Hepatocyte (in vitro differentiated cells): ENCODE data around the gene CPED1. TPM values are rescaled to one million over a fixed set of nuclear protein-coding genes. Genes with fewer than 3 reads are reported as not detected.
"Not testable (repeated sequence)": the region's sequence is repeated elsewhere in the genome, so short reads cannot be mapped to it uniquely, and the experiment has no call there.

Experiments used
- DNase-seq: peaks from one replicate; pipeline ENCODE4 v3.0.0-alpha.2; 2016; ENCODE audit warnings: low spot score
- H2AFZ ChIP-seq: fragments of 200-600 bp; sonication (generic); 2 replicates; pipeline ENCODE4 v1.6.0; 2016; ENCODE audit warnings: antibody characterized with exemption, mild to moderate bottlenecking
- H3K27ac ChIP-seq: fragments of 200-600 bp; sonication (generic); 2 replicates; pipeline ENCODE4 v1.5.1; 2016; ENCODE audit warnings: mild to moderate bottlenecking
- H3K27me3 ChIP-seq: fragments of 200-600 bp; sonication (generic); 2 replicates; pipeline ENCODE4 v1.6.1; 2016
- H3K36me3 ChIP-seq: fragments of 200-600 bp; sonication (generic); replicated peaks from 2 replicates; pipeline ENCODE4 v1.5.1; 2016; ENCODE audit warnings: low read depth; ENCODE audit not compliant: insufficient read depth
- H3K4me1 ChIP-seq: fragments of 200-600 bp; sonication (generic); 2 replicates; pipeline ENCODE4 v1.5.1; 2016; ENCODE audit warnings: mild to moderate bottlenecking, moderate library complexity; ENCODE audit not compliant: insufficient read depth
- H3K4me2 ChIP-seq: fragments of 200-600 bp; sonication (generic); 2 replicates; pipeline ENCODE4 v1.6.0; 2016
- H3K4me3 ChIP-seq: fragments of 200-600 bp; sonication (generic); 2 replicates; pipeline ENCODE4 v1.5.1; 2016; ENCODE audit warnings: mild to moderate bottlenecking
- H3K79me2 ChIP-seq: fragments of 200-600 bp; sonication (generic); 2 replicates; pipeline ENCODE4 v1.6.0; 2017; ENCODE audit warnings: mild to moderate bottlenecking
- H3K9me2 ChIP-seq: fragments of 200-600 bp; sonication (generic); replicated peaks from 2 replicates; pipeline ENCODE4 v1.6.0; 2017; ENCODE audit warnings: mild to moderate bottlenecking; ENCODE audit not compliant: insufficient read depth
- H3K9me3 ChIP-seq: fragments of 200-600 bp; sonication (generic); 2 replicates; pipeline ENCODE4 v1.5.1; 2016; ENCODE audit warnings: low read depth, mild to moderate bottlenecking
- H4K20me1 ChIP-seq: fragments of 200-600 bp; sonication (generic); 2 replicates; pipeline ENCODE4 v1.6.0; 2016; ENCODE audit warnings: mild to moderate bottlenecking; ENCODE audit not compliant: insufficient read depth, poor library complexity, severe bottlenecking
- EZH2 ChIP-seq: fragments of 200-600 bp; sonication (generic); IDR thresholded peaks from 2 replicates; pipeline ENCODE4 v1.6.1; 2016; ENCODE audit warnings: antibody characterized with exemption, mild to moderate bottlenecking, borderline replicate concordance
- EZH2phosphoT487 ChIP-seq: fragments of 200-600 bp; sonication (generic); IDR thresholded peaks from one replicate; pipeline ENCODE4 v1.6.1; 2018; ENCODE audit warnings: antibody characterized with exemption, mild to moderate bottlenecking, low read depth, moderate library complexity; ENCODE audit not compliant: unreplicated experiment, severe bottlenecking
- WGBS: methylation state at CpG from one replicate; pipeline ENCODE4 v1.1.6; 2016; ENCODE audit warnings: low lambda C conversion rate; ENCODE audit errors: missing lambda C conversion rate; 5-methylcytosine and 5-hydroxymethylcytosine counted together
- polyA plus RNA-seq: library from polyadenylated mRNA; unstranded; fragments of >200 nt; fragmentation: Nextera tagmentation; extraction: Ambion mirVana; gene quantifications from 2 replicates; pipeline ENCODE4 v1.2.1, GENCODE V29; 2016
- total RNA-seq: library from RNA; depleted of rRNA; stranded (reverse); fragments of >200 nt; gene quantifications from 2 replicates; pipeline ENCODE4 v1.2.3, GENCODE V29; 2014
- TF ChIP-seq, protein P1 (sequence below): fragments of 200-600 bp; sonication (generic); IDR thresholded peaks from 2 replicates; pipeline ENCODE4 v1.5.1; 2016; ENCODE audit warnings: antibody characterized with exemption, mild to moderate bottlenecking; ENCODE audit not compliant: poor library complexity

CPED1 gene
- total and polyA plus RNA-seq, 2 experiments from 2014 or later, result 10.1 to 30.5 TPM

DNA sequence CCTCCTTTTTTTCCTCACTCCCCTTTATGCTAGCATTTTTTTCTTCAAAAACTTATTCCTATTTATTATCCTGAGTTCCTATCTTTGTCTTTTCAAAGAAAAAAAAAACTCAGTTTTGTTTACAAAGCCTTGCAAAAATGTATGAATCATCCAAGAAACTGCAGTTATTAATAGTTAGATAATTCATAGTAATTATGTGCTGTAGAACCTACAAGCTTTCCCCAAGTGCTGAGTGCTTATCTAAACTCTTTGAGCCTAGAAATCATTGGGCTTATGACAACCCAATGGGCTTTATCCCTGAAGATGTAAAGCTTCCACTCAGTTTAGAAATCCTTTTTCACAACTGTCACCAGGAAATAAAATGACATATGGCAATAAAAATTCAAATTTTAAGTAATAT lies 194.4 kb downstream of the CPED1 start:
- Histone ChIP-seq H3K27ac (no peak overlapping the region), H2AFZ (no peak overlapping the region)

GRCh38 chr7:121183883-121184282 lies 195.4 kb downstream of the CPED1 start:
- H4K20me1 ChIP-seq, H2AFZ ChIP-seq, H3K36me3 ChIP-seq, H3K4me3 ChIP-seq, DNase-seq, H3K27me3 ChIP-seq, H3K27ac ChIP-seq, H3K9me2 ChIP-seq, H3K9me3 ChIP-seq, H3K4me2 ChIP-seq, H3K4me1 ChIP-seq, H3K79me2 ChIP-seq: not testable (repeated sequence)
- 100% methylated on average over 4 of the region's 4 CpGs for WGBS

More for the DNA sequence above, 194.4 kb downstream of the CPED1 start:
- H4K20me1 ChIP-seq, result no peaks in the 10 kb centered on the region
- H3K9me2 ChIP-seq, result no peaks in the 10 kb centered on the region
- H3K36me3 ChIP-seq, result no peaks in the 10 kb centered on the region
- H3K9me3 ChIP-seq, result no peaks in the 10 kb centered on the region
- H3K4me1 ChIP-seq, result peaks cover 7% of the 10 kb centered on the region
- no peak for DNase-seq
- no peak overlapping the region for H3K4me3 ChIP-seq
- no peak for TF ChIP-seq EZH2
- TF ChIP-seq, protein P1, sequence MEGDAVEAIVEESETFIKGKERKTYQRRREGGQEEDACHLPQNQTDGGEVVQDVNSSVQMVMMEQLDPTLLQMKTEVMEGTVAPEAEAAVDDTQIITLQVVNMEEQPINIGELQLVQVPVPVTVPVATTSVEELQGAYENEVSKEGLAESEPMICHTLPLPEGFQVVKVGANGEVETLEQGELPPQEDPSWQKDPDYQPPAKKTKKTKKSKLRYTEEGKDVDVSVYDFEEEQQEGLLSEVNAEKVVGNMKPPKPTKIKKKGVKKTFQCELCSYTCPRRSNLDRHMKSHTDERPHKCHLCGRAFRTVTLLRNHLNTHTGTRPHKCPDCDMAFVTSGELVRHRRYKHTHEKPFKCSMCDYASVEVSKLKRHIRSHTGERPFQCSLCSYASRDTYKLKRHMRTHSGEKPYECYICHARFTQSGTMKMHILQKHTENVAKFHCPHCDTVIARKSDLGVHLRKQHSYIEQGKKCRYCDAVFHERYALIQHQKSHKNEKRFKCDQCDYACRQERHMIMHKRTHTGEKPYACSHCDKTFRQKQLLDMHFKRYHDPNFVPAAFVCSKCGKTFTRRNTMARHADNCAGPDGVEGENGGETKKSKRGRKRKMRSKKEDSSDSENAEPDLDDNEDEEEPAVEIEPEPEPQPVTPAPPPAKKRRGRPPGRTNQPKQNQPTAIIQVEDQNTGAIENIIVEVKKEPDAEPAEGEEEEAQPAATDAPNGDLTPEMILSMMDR, result no peak
- no peak for TF ChIP-seq EZH2phosphoT487
- no peaks in the 10 kb centered on the region for H3K79me2 ChIP-seq
- no peaks in the 10 kb centered on the region for H3K27me3 ChIP-seq
- no peak overlapping the region for H3K4me2 ChIP-seq

DNA sequence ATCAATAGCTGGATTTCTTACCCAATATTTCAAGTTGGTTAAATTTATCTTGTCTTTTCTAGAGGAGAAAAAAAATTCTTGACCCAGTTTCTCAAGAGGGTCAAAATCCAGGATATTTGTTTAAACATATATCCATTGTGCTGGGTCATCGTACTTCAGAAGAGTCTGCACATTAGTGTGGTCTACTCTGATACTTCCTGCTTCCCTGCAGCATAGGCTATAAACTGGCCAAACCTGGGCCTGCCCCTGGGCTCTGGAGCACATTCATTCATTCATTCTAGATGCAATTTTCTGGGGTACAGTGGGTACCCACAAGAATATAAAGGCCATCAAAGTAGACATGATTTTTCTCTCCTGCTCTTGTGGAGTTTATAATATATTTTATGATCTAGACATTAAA lies 198.2 kb downstream of the CPED1 start:
- Histone ChIP-seq H3K27me3 (no peaks in the 10 kb centered on the region), H4K20me1 (no peaks in the 10 kb centered on the region), H3K79me2 (no peaks in the 10 kb centered on the region), H3K4me2 (no peak overlapping the region), H3K4me1 (peaks cover 7% of the 10 kb centered on the region), H3K36me3 (no peaks in the 10 kb centered on the region), H3K9me2 (no peaks in the 10 kb centered on the region), H2AFZ (no peak overlapping the region), H3K4me3 (no peak overlapping the region), H3K27ac (peak overlapping the region; percentile 15), H3K9me3 (no peaks in the 10 kb centered on the region)
- no peak for TF ChIP-seq EZH2
- TF ChIP-seq, protein P1, result no peak
- no peak for DNase-seq
- 74% methylated on average over 1 of the region's 1 CpG for WGBS

DNA sequence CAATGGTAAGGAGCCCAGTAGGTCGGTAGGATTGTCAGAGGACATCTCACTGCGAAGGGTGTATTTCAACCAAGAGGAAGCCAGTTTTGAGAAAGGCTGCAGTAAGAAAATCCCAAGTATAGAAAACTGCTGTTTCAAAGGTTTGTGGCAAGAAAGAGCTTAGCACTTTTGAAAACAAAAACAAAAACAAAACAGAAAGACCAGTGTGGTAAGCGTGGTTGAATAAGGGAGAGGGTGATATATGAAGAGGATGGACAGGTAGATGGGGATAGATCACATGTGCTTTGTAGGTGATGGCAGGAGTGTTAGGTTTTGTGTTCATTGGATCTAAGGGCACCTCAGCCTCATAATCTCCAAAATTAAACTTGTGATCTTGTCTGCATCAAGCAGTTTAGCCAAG lies 198.7 kb downstream of the CPED1 start:
- Histone ChIP-seq H3K27ac (peak overlapping the region; percentile 15), H3K4me1 (peaks cover 7% of the 10 kb centered on the region), H2AFZ (no peak overlapping the region), H3K9me2 (no peaks in the 10 kb centered on the region), H3K36me3 (no peaks in the 10 kb centered on the region), H3K9me3 (no peaks in the 10 kb centered on the region), H4K20me1 (no peaks in the 10 kb centered on the region), H3K4me3 (no peak overlapping the region), H3K27me3 (no peaks in the 10 kb centered on the region), H3K4me2 (no peak overlapping the region), H3K79me2 (no peaks in the 10 kb centered on the region)
- no peak for DNase-seq
- 91% methylated on average over 3 of the region's 3 CpGs for WGBS
- no peak for TF ChIP-seq EZH2phosphoT487
- TF ChIP-seq, protein P1, result no peak
- no peak for TF ChIP-seq EZH2
